Duodenal mucosa (tissue), 2 donors: ENCODE data around the gene RNF150.

ENCODE experiments used
- H3K27ac ChIP-seq: one replicate; pipeline ENCODE4 v1.7.0; 2013; ENCODE audit warnings: low read depth, low read length
- H3K27me3 ChIP-seq, 2 donors: one replicate each; pipeline ENCODE4 v1.7.0; 2013; ENCODE audit warnings: low read length in 2 of 2, control low read depth in 1 of 2; ENCODE audit not compliant: insufficient read depth in 2 of 2, control insufficient read depth in 1 of 2
- H3K36me3 ChIP-seq, 2 donors: one replicate each; pipeline ENCODE4 v1.7.0; 2013; ENCODE audit warnings: low read length in 2 of 2, control low read depth in 1 of 2; ENCODE audit not compliant: insufficient read depth in 2 of 2, control insufficient read depth in 1 of 2
- H3K4me1 ChIP-seq, 2 donors: one replicate each; pipeline ENCODE4 v1.7.0; 2013; ENCODE audit warnings: low read length in 2 of 2, control low read depth in 1 of 2; ENCODE audit not compliant: insufficient read depth in 2 of 2, control insufficient read depth in 1 of 2
- H3K4me3 ChIP-seq, 2 donors: one replicate each; pipeline ENCODE4 v1.7.0; 2013; ENCODE audit warnings: low read length in 2 of 2, low read depth in 1 of 2
- H3K9ac ChIP-seq, 2 donors: one replicate each; pipeline ENCODE4 v1.7.0; 2013; ENCODE audit warnings: low read length in 2 of 2, low read depth in 1 of 2
- H3K9me3 ChIP-seq, 2 donors: one replicate each; pipeline ENCODE4 v1.7.0; 2013; ENCODE audit warnings: low read length in 2 of 2, control low read depth in 1 of 2; ENCODE audit not compliant: control insufficient read depth in 1 of 2

RNF150 gene

GRCh38 chr4:141132072-141132708 lies 1.1 kb downstream of the RNF150 start:
- Histone ChIP-seq H3K9ac (peak overlapping the region in 1 of 2 donors; percentile 17), H3K27me3 (peaks cover 29 to 41% of the 10 kb centered on the region in 2 donors), H3K4me1 (peaks cover 5% of the 10 kb centered on the region in 2 donors), H3K4me3 (peak overlapping the region; percentile 61 to 66), H3K27ac (no peak overlapping the region), H3K36me3 (no peaks in the 10 kb centered on the region), H3K9me3 (no peaks in the 10 kb centered on the region)

GRCh38 chr4:141131723-141132071 lies 1.6 kb downstream of the RNF150 start:
- Histone ChIP-seq H3K9me3 (no peaks in the 10 kb centered on the region), H3K4me3 (peak overlapping the region; percentile 61 to 66), H3K36me3 (no peaks in the 10 kb centered on the region), H3K4me1 (peaks cover 5% of the 10 kb centered on the region in 2 donors), H3K27ac (no peak overlapping the region), H3K9ac (peak overlapping the region in 1 of 2 donors; percentile 17), H3K27me3 (peaks cover 27 to 41% of the 10 kb centered on the region in 2 donors)

- Histone ChIP-seq H3K9me3 (no peaks in the 10 kb centered on the region), H3K27ac (no peak overlapping the region), H3K4me3 (peak overlapping the region in 1 of 2 donors; percentile 11), H3K4me1 (peaks cover 5% of the 10 kb centered on the region in 2 donors), H3K36me3 (no peaks in the 10 kb centered on the region), H3K27me3 (peaks cover 27 to 41% of the 10 kb centered on the region in 2 donors), H3K9ac (no peak overlapping the region)
Measured at GRCh38 chr4:141130947-141131605, 2.2 kb downstream of the RNF150 start.

GRCh38 chr4:141127884-141128283 lies 5.4 kb downstream of the RNF150 start:
- H3K9me3 ChIP-seq: no peaks in the 10 kb centered on the region
- peaks cover 15 to 19% of the 10 kb centered on the region in 2 donors for H3K27me3 ChIP-seq
- no peaks in the 10 kb centered on the region for H3K36me3 ChIP-seq
- no peak overlapping the region for H3K9ac ChIP-seq
- H3K4me1 ChIP-seq: peaks cover 0 to 5% of the 10 kb centered on the region in 2 donors
- H3K27ac ChIP-seq: no peak overlapping the region
- no peak overlapping the region for H3K4me3 ChIP-seq

- peaks cover 0 to under 1% of the 10 kb centered on the region in 2 donors for H3K4me1 ChIP-seq
Measured at GRCh38 chr4:141126769-141127168, 6.5 kb downstream of the RNF150 start.

GRCh38 chr4:141124224-141124623 lies 9.0 kb downstream of the RNF150 start:
- no peaks in the 10 kb centered on the region for H3K4me1 ChIP-seq
- no peak overlapping the region for H3K27ac ChIP-seq
- H3K36me3 ChIP-seq: no peaks in the 10 kb centered on the region
- H3K9ac ChIP-seq: no peak overlapping the region
- no peaks in the 10 kb centered on the region for H3K9me3 ChIP-seq
- no peaks in the 10 kb centered on the region for H3K27me3 ChIP-seq
- no peak overlapping the region for H3K4me3 ChIP-seq

More at GRCh38 chr4:141126769-141127168, 6.5 kb downstream of the RNF150 start:
- H3K27ac ChIP-seq: no peak overlapping the region
- H3K4me3 ChIP-seq: no peak overlapping the region
- H3K36me3 ChIP-seq: no peaks in the 10 kb centered on the region
- H3K9me3 ChIP-seq: no peaks in the 10 kb centered on the region
- H3K9ac ChIP-seq: no peak overlapping the region
- H3K27me3 ChIP-seq: peaks cover 8 to 11% of the 10 kb centered on the region in 2 donors

- H3K9ac ChIP-seq: no peak overlapping the region
- H3K27me3 ChIP-seq: no peaks in the 10 kb centered on the region
- H3K36me3 ChIP-seq: no peaks in the 10 kb centered on the region
- H3K9me3 ChIP-seq: no peaks in the 10 kb centered on the region
- no peak overlapping the region for H3K4me3 ChIP-seq
- H3K27ac ChIP-seq: no peak overlapping the region
- H3K4me1 ChIP-seq: no peaks in the 10 kb centered on the region
Measured at GRCh38 chr4:141121768-141122454, 11.4 kb downstream of the RNF150 start.

GRCh38 chr4:141121101-141121500 lies 12.2 kb downstream of the RNF150 start:
- H3K9ac ChIP-seq: no peak overlapping the region
- no peaks in the 10 kb centered on the region for H3K27me3 ChIP-seq
- no peak overlapping the region for H3K4me3 ChIP-seq
- H3K4me1 ChIP-seq: no peaks in the 10 kb centered on the region
- no peak overlapping the region for H3K27ac ChIP-seq
- no peaks in the 10 kb centered on the region for H3K36me3 ChIP-seq
- no peaks in the 10 kb centered on the region for H3K9me3 ChIP-seq

- H3K4me1 ChIP-seq: no peaks in the 10 kb centered on the region
- H3K4me3 ChIP-seq: no peak overlapping the region
- H3K27me3 ChIP-seq: no peaks in the 10 kb centered on the region
- no peak overlapping the region for H3K9ac ChIP-seq
- H3K27ac ChIP-seq: no peak overlapping the region
- no peaks in the 10 kb centered on the region for H3K36me3 ChIP-seq
- no peaks in the 10 kb centered on the region for H3K9me3 ChIP-seq
Measured at GRCh38 chr4:141120036-141120593, 13.2 kb downstream of the RNF150 start.

GRCh38 chr4:141119071-141119470 lies 14.2 kb downstream of the RNF150 start:
- no peaks in the 10 kb centered on the region for H3K36me3 ChIP-seq
- H3K27me3 ChIP-seq: no peaks in the 10 kb centered on the region
- H3K27ac ChIP-seq: no peak overlapping the region
- H3K9me3 ChIP-seq: no peaks in the 10 kb centered on the region
- H3K9ac ChIP-seq: no peak overlapping the region
- H3K4me3 ChIP-seq: no peak overlapping the region
- no peaks in the 10 kb centered on the region for H3K4me1 ChIP-seq
